T-helper 1 cell treated with Interleukin-12 subunit alpha and Interleukin-12 subunit beta and Interleukin-4 antibody, amounts not matched to agents 30 μg/mL and 1 μg/mL, for 36 hours (primary cell): Measurements from ENCODE around the gene PPP1R9B.

ENCODE experiments used
- H3K27ac Mint-ChIP-seq: one replicate; pipeline ENCODE4 v1.8.0; 2021; ENCODE audit warnings: mild to moderate bottlenecking, mixed read lengths
- H3K27me3 Mint-ChIP-seq: one replicate; pipeline ENCODE4 v1.8.0; 2021; ENCODE audit warnings: low read depth, mixed read lengths
- H3K36me3 Mint-ChIP-seq: one replicate; pipeline ENCODE4 v1.8.0; 2021; ENCODE audit warnings: low read depth, mixed read lengths
- H3K4me1 Mint-ChIP-seq: one replicate; pipeline ENCODE4 v1.8.0; 2021; ENCODE audit warnings: low read depth, mixed read lengths
- H3K4me3 Mint-ChIP-seq: one replicate; pipeline ENCODE4 v1.8.0; 2021; ENCODE audit warnings: mild to moderate bottlenecking, moderate library complexity, mixed read lengths
- H3K9me3 Mint-ChIP-seq: one replicate; pipeline ENCODE4 v1.8.0; 2021; ENCODE audit warnings: mixed read lengths

PPP1R9B gene

GRCh38 chr17:50110591-50111349 lies 39.7 kb downstream of the PPP1R9B start:
- H3K4me3 Mint-ChIP-seq = no peak overlapping the region
- H3K4me1 Mint-ChIP-seq = peaks cover 3% of the 10 kb centered on the region
- no peaks in the 10 kb centered on the region for H3K9me3 Mint-ChIP-seq
- H3K27ac Mint-ChIP-seq = no peak overlapping the region
- peaks cover 5% of the 10 kb centered on the region for H3K36me3 Mint-ChIP-seq
- H3K27me3 Mint-ChIP-seq = peaks cover 10% of the 10 kb centered on the region

GRCh38 chr17:50109785-50110184 lies 40.7 kb downstream of the PPP1R9B start:
- H3K9me3 Mint-ChIP-seq = no peaks in the 10 kb centered on the region
- H3K4me3 Mint-ChIP-seq = no peak overlapping the region
- H3K36me3 Mint-ChIP-seq = peaks cover 5% of the 10 kb centered on the region
- H3K27ac Mint-ChIP-seq = no peak overlapping the region
- H3K27me3 Mint-ChIP-seq = peaks cover 2% of the 10 kb centered on the region
- no peaks in the 10 kb centered on the region for H3K4me1 Mint-ChIP-seq

- Mint-ChIP-seq H3K36me3 (peaks cover 5% of the 10 kb centered on the region), H3K9me3 (no peaks in the 10 kb centered on the region), H3K4me1 (no peaks in the 10 kb centered on the region), H3K27ac (no peak overlapping the region), H3K27me3 (no peaks in the 10 kb centered on the region), H3K4me3 (no peak overlapping the region)
These were observed 41.3 kb downstream of the PPP1R9B start for GRCh38 chr17:50109207-50109606.

GRCh38 chr17:50108556-50108955 lies 41.9 kb downstream of the PPP1R9B start:
- Mint-ChIP-seq H3K4me3 (no peak overlapping the region), H3K9me3 (no peaks in the 10 kb centered on the region), H3K27ac (no peak overlapping the region), H3K36me3 (peaks cover 5% of the 10 kb centered on the region), H3K27me3 (no peaks in the 10 kb centered on the region), H3K4me1 (no peaks in the 10 kb centered on the region)

GRCh38 chr17:50107790-50108414 lies 42.6 kb downstream of the PPP1R9B start:
- Mint-ChIP-seq H3K4me3 (no peak overlapping the region), H3K4me1 (no peaks in the 10 kb centered on the region), H3K27ac (no peak overlapping the region), H3K36me3 (peaks cover 5% of the 10 kb centered on the region), H3K9me3 (no peaks in the 10 kb centered on the region), H3K27me3 (no peaks in the 10 kb centered on the region)

- H3K27me3 Mint-ChIP-seq = no peaks in the 10 kb centered on the region
- H3K9me3 Mint-ChIP-seq = no peaks in the 10 kb centered on the region
These were observed 43.9 kb downstream of the PPP1R9B start for GRCh38 chr17:50106393-50107131.

GRCh38 chr17:50105811-50106210 lies 44.7 kb downstream of the PPP1R9B start:
- H3K9me3 Mint-ChIP-seq = no peaks in the 10 kb centered on the region

More at GRCh38 chr17:50106393-50107131, 43.9 kb downstream of the PPP1R9B start:
- H3K36me3 Mint-ChIP-seq = peaks cover 5% of the 10 kb centered on the region
- no peak overlapping the region for H3K27ac Mint-ChIP-seq
- H3K4me1 Mint-ChIP-seq = no peaks in the 10 kb centered on the region
- no peak overlapping the region for H3K4me3 Mint-ChIP-seq

GRCh38 chr17:50103941-50104340 lies 46.5 kb downstream of the PPP1R9B start:
- Mint-ChIP-seq H3K36me3 (peaks cover 7% of the 10 kb centered on the region), H3K9me3 (no peaks in the 10 kb centered on the region), H3K4me3 (no peak overlapping the region), H3K4me1 (no peaks in the 10 kb centered on the region), H3K27me3 (no peaks in the 10 kb centered on the region), H3K27ac (no peak overlapping the region)

More at GRCh38 chr17:50105811-50106210, 44.7 kb downstream of the PPP1R9B start:
- H3K27ac Mint-ChIP-seq = no peak overlapping the region
- H3K36me3 Mint-ChIP-seq = peaks cover 5% of the 10 kb centered on the region
- no peaks in the 10 kb centered on the region for H3K27me3 Mint-ChIP-seq
- H3K4me1 Mint-ChIP-seq = no peaks in the 10 kb centered on the region
- no peak overlapping the region for H3K4me3 Mint-ChIP-seq

- Mint-ChIP-seq H3K4me3 (no peak overlapping the region), H3K9me3 (no peaks in the 10 kb centered on the region), H3K36me3 (peaks cover 6% of the 10 kb centered on the region), H3K27me3 (no peaks in the 10 kb centered on the region), H3K27ac (no peak overlapping the region), H3K4me1 (no peaks in the 10 kb centered on the region)
These were observed 47.2 kb downstream of the PPP1R9B start for GRCh38 chr17:50103252-50103651.

- Mint-ChIP-seq H3K36me3 (peaks cover 6% of the 10 kb centered on the region), H3K27me3 (no peaks in the 10 kb centered on the region), H3K9me3 (no peaks in the 10 kb centered on the region), H3K27ac (no peak overlapping the region), H3K4me1 (no peaks in the 10 kb centered on the region), H3K4me3 (no peak overlapping the region)
These were observed 48.1 kb downstream of the PPP1R9B start for GRCh38 chr17:50102164-50102991.

- no peaks in the 10 kb centered on the region for H3K27me3 Mint-ChIP-seq
- no peak overlapping the region for H3K27ac Mint-ChIP-seq
- peaks cover 6% of the 10 kb centered on the region for H3K36me3 Mint-ChIP-seq
- no peak overlapping the region for H3K4me3 Mint-ChIP-seq
- no peaks in the 10 kb centered on the region for H3K9me3 Mint-ChIP-seq
- no peaks in the 10 kb centered on the region for H3K4me1 Mint-ChIP-seq
These were observed 48.9 kb downstream of the PPP1R9B start for GRCh38 chr17:50101346-50102163.

GRCh38 chr17:50100921-50101345 lies 49.5 kb downstream of the PPP1R9B start:
- Mint-ChIP-seq H3K4me3 (no peak overlapping the region), H3K27ac (no peak overlapping the region), H3K9me3 (no peaks in the 10 kb centered on the region), H3K27me3 (no peaks in the 10 kb centered on the region), H3K36me3 (peaks cover 4% of the 10 kb centered on the region), H3K4me1 (peaks cover 2% of the 10 kb centered on the region)

GRCh38 chr17:50100480-50100883 lies 50.0 kb downstream of the PPP1R9B start:
- no peaks in the 10 kb centered on the region for H3K9me3 Mint-ChIP-seq
- H3K4me3 Mint-ChIP-seq = no peak overlapping the region
- H3K27ac Mint-ChIP-seq = no peak overlapping the region
- peaks cover 4% of the 10 kb centered on the region for H3K36me3 Mint-ChIP-seq
- H3K4me1 Mint-ChIP-seq = peaks cover 6% of the 10 kb centered on the region
- H3K27me3 Mint-ChIP-seq = no peaks in the 10 kb centered on the region
